NT2/D1 (cell line): ENCODE data around the gene PHB1.

Source experiments
- YY1 ChIP-seq: IDR thresholded peaks from 2 replicates; pipeline ENCODE4 v1.6.1; 2011; ENCODE audit not compliant: insufficient read length, insufficient read depth
- ZNF274 ChIP-seq: IDR thresholded peaks from 2 replicates; pipeline ENCODE4 v1.6.1; 2011; ENCODE audit warnings: mild to moderate bottlenecking, low read depth, low read length

GRCh38 chr17:49399995-49400394 is 14.7 kb downstream of the PHB1 start:
- no peak for TF ChIP-seq ZNF274
- TF ChIP-seq YY1: no peak
